ENCODE data around the gene LTO1.

- TF ChIP-seq CTCF (IDR thresholded peaks at IDR 0.05) (no peak), EP300 (IDR thresholded peaks at IDR 0.05) (no peak), POLR2A (IDR thresholded peaks at IDR 0.05; ENCODE audit: low read depth) (no peak)
Measured at GRCh38 chr11:69662021-69662698, 13.0 kb downstream of the LTO1 start.
